IMR-90 (cell line): ENCODE measurements around the gene BAIAP2. TPM values are rescaled to one million over a fixed set of nuclear protein-coding genes. Genes with fewer than 3 reads are reported as not detected.

Source experiments
- ATAC-seq: fragments of 200-7000 bp; cut with Tn5 transposase; 2 replicates; pipeline ENCODE4 v1.9.1; 2020; ENCODE audit warnings: low read depth, mild to moderate bottlenecking, moderate library complexity
- BruUV-seq: library from RNA; stranded (reverse); fragments of 400-500 nt; replicated peaks from 2 replicates; lab custom pipeline; 2021; lab: Mats Ljungman, UMichigan
- CTCF ChIA-PET: fragments of 300-600 bp; formaldehyde crosslinking; extraction: SDS; loops from one replicate; lab custom pipeline; 2021; ENCODE audit warnings: antibody characterized with exemption; lab: Yijun Ruan, JAX
- POLR2A ChIA-PET: fragments of 300-600 bp; sonication (Branson Sonifier 250); formaldehyde crosslinking; loops from one replicate; lab custom pipeline; 2022; ENCODE audit warnings: antibody characterized with exemption; ENCODE audit not compliant: unreplicated experiment; lab: Charles Lee
- DNase-seq: peaks from one replicate; pipeline ENCODE4 v3.0.0; 2013
- H2AFZ ChIP-seq: replicated peaks from 2 replicates; pipeline ENCODE3; 2013; ENCODE audit warnings: low read length, mild to moderate bottlenecking; ENCODE audit not compliant: poor library complexity
- H2AK5ac ChIP-seq: 2 replicates; pipeline ENCODE4 v1.6.1; 2013; ENCODE audit warnings: low read depth, low read length, inconsistent platforms
- H2AK9ac ChIP-seq: replicated peaks from 2 replicates; pipeline ENCODE3; 2013; ENCODE audit warnings: mild to moderate bottlenecking, low read depth, low read length, moderate library complexity; ENCODE audit not compliant: poor library complexity
- H2BK120ac ChIP-seq: 2 replicates; pipeline ENCODE4 v1.6.1; 2013; ENCODE audit warnings: low read depth, low read length, inconsistent platforms
- H2BK15ac ChIP-seq: 3 replicates; pipeline ENCODE4 v1.6.1; 2013; ENCODE audit warnings: low read depth, low read length, inconsistent platforms
- H2BK20ac ChIP-seq: 2 replicates; pipeline ENCODE4 v1.6.1; 2013; ENCODE audit warnings: low read depth, mild to moderate bottlenecking, inconsistent platforms, low read length, moderate library complexity
- H2BK5ac ChIP-seq: 2 replicates; pipeline ENCODE4 v1.6.1; 2013; ENCODE audit warnings: mild to moderate bottlenecking, low read depth, low read length, inconsistent platforms; ENCODE audit not compliant: poor library complexity, severe bottlenecking
- H3K14ac ChIP-seq: replicated peaks from 2 replicates; pipeline ENCODE4 v1.6.1; 2013; ENCODE audit warnings: low read depth, low read length, inconsistent platforms
- H3K18ac ChIP-seq: 2 replicates; pipeline ENCODE4 v1.6.1; 2013; ENCODE audit warnings: low read depth, low read length, control low read depth
- H3K23ac ChIP-seq: 2 replicates; pipeline ENCODE4 v1.6.1; 2013; ENCODE audit warnings: low read depth, low read length, inconsistent platforms
- H3K27ac ChIP-seq: 2 replicates; pipeline ENCODE4 v1.5.1; 2013; ENCODE audit warnings: mild to moderate bottlenecking, control low read depth, low read length; ENCODE audit not compliant: insufficient read depth
- H3K27me3 ChIP-seq: 2 replicates; pipeline ENCODE4 v1.6.1; 2013; ENCODE audit warnings: low read length; ENCODE audit not compliant: control insufficient read depth, insufficient read depth
- H3K36me3 ChIP-seq: 2 replicates; pipeline ENCODE4 v1.6.1; 2013; ENCODE audit warnings: low read length, mixed read lengths; ENCODE audit not compliant: control insufficient read depth, insufficient read depth
- H3K4ac ChIP-seq: 2 replicates; pipeline ENCODE4 v1.6.1; 2013; ENCODE audit warnings: low read depth, low read length, inconsistent platforms
- H3K4me1 ChIP-seq: 2 replicates; pipeline ENCODE4 v1.6.1; 2013; ENCODE audit warnings: low read length, mixed read lengths; ENCODE audit not compliant: control insufficient read depth, insufficient read depth
- H3K4me2 ChIP-seq: 2 replicates; pipeline ENCODE4 v1.6.1; 2013; ENCODE audit warnings: low read depth, mild to moderate bottlenecking, control low read depth, low read length, moderate library complexity
- H3K4me3 ChIP-seq: 2 replicates; pipeline ENCODE4 v1.5.1; 2013; ENCODE audit warnings: low read depth, mild to moderate bottlenecking, control low read depth, low read length, moderate library complexity; ENCODE audit not compliant: insufficient read depth
- H3K56ac ChIP-seq: 2 replicates; pipeline ENCODE4 v1.6.1; 2013; ENCODE audit warnings: low read length, inconsistent platforms; ENCODE audit not compliant: insufficient read depth; ENCODE audit errors: extremely low read depth
- H3K79me1 ChIP-seq, 2 experiments: 2 replicates each; pipeline ENCODE4 v1.6.1; 2013; ENCODE audit warnings: low read length in 2 of 2, inconsistent platforms in 1 of 2, low read depth in 1 of 2
- H3K9ac ChIP-seq: 2 replicates; pipeline ENCODE4 v1.6.1; 2013; ENCODE audit warnings: low read depth, low read length, control low read depth
- H3K9me1 ChIP-seq: 2 replicates; pipeline ENCODE4 v1.6.1; 2013; ENCODE audit warnings: low read length, inconsistent platforms; ENCODE audit not compliant: insufficient read depth
- H3K9me3 ChIP-seq: 2 replicates; pipeline ENCODE4 v1.6.1; 2013; ENCODE audit warnings: low read length; ENCODE audit not compliant: control insufficient read depth, insufficient read depth
- H4K20me1 ChIP-seq: 2 replicates; pipeline ENCODE4 v1.6.1; 2013; ENCODE audit warnings: low read length, inconsistent platforms; ENCODE audit not compliant: insufficient read depth
- H4K5ac ChIP-seq: 2 replicates; pipeline ENCODE4 v1.6.1; 2013; ENCODE audit warnings: mild to moderate bottlenecking, low read depth, low read length, control low read depth
- H4K8ac ChIP-seq, 2 experiments: 2 replicates each; pipeline ENCODE4 v1.6.1; 2013; ENCODE audit warnings: low read depth in 2 of 2, low read length in 2 of 2, control low read depth in 1 of 2, inconsistent platforms in 1 of 2
- H4K91ac ChIP-seq: 2 replicates; pipeline ENCODE4 v1.6.1; 2013; ENCODE audit warnings: low read depth, low read length, inconsistent platforms; ENCODE audit not compliant: insufficient read depth
- BHLHE40 ChIP-seq: fragments of 150-350 bp; IDR thresholded peaks from 2 replicates; pipeline ENCODE4 v1.6.1; 2016; ENCODE audit warnings: mild to moderate bottlenecking, low read depth, low read length
- CEBPB ChIP-seq: IDR thresholded peaks from 2 replicates; pipeline ENCODE4 v1.6.1; 2012; ENCODE audit warnings: low read depth, low read length, improper control_type of control experiment
- CHD1 ChIP-seq: IDR thresholded peaks from 2 replicates; pipeline ENCODE4 v1.6.1; 2012; ENCODE audit warnings: low read depth, low read length, improper control_type of control experiment
- FOS ChIP-seq: fragments of 150-350 bp; IDR thresholded peaks from 2 replicates; pipeline ENCODE4 v1.6.1; 2016; ENCODE audit warnings: low read depth, low read length
- MAFK ChIP-seq: IDR thresholded peaks from 2 replicates; pipeline ENCODE4 v1.6.1; 2012; ENCODE audit warnings: low read depth, low read length, improper control_type of control experiment
- NFE2L2 ChIP-seq: fragments of 150-350 bp; IDR thresholded peaks from 2 replicates; pipeline ENCODE4 v1.6.1; 2016; ENCODE audit warnings: low read depth, mild to moderate bottlenecking, low read length
- POLR2A ChIP-seq: IDR thresholded peaks from 2 replicates; pipeline ENCODE4 v1.6.1; 2012; ENCODE audit warnings: mild to moderate bottlenecking, low read depth, low read length
- RAD21 ChIP-seq: IDR thresholded peaks from 2 replicates; pipeline ENCODE4 v1.6.1; 2012; ENCODE audit warnings: low read length, improper control_type of control experiment
- RFX5 ChIP-seq: IDR thresholded peaks from 2 replicates; pipeline ENCODE4 v1.8.0; 2012; ENCODE audit warnings: low read depth, mild to moderate bottlenecking, low read length, moderate library complexity
- SMC3 ChIP-seq: fragments of 150-350 bp; IDR thresholded peaks from 2 replicates; pipeline ENCODE4 v1.6.1; 2016; ENCODE audit warnings: low read depth, mild to moderate bottlenecking, antibody characterized with exemption, low read length, moderate library complexity
- WGBS, 2 experiments: methylation state at CpG; one replicate each; pipeline versions ENCODE4 v1.1.5 to v1.1.7; 2013; ENCODE audit warnings: missing lambda C conversion rate in 2 of 2; ENCODE audit not compliant: insufficient read length in 1 of 2; ENCODE audit errors: extremely low coverage in 2 of 2; 5-methylcytosine and 5-hydroxymethylcytosine counted together
- dilution Hi-C: fragments of 300-500 bp; cut with HindIII; formaldehyde crosslinking; loops from one replicate; pipeline ENCODE4 v1.14.3; 2018; ENCODE audit warnings: low sequenced_read_pairs; ENCODE audit not compliant: unreplicated experiment
- in situ Hi-C: fragments of 300-500 bp; cut with MboI; formaldehyde crosslinking; loops from 3 replicates; pipeline ENCODE4 v1.14.3; 2019; ENCODE audit warnings: low sequenced_read_pairs, inconsistent platforms, mixed read lengths
- intact Hi-C: fragments of 100-400 bp; cut with micrococcal nuclease; formaldehyde crosslinking; loops from 2 replicates; pipeline ENCODE4 v1.10.0; 2022
- polyA plus RNA-seq, 3 experiments: library from polyadenylated mRNA; depleted of rRNA; stranded (reverse); fragments of >200 nt; gene quantifications; 2 replicates each; pipeline ENCODE4 v1.2.3, GENCODE V29; 2012; ENCODE audit warnings: low replicate concordance in 1 of 3
- total RNA-seq: library from RNA; depleted of rRNA; stranded (reverse); fragments of >200 nt; gene quantifications from 2 replicates; pipeline ENCODE4 v1.2.3, GENCODE V29; 2012
- TF ChIP-seq, protein P1 (sequence below): fragments of 150-350 bp; IDR thresholded peaks from 2 replicates; pipeline ENCODE4 v1.6.1; 2017; ENCODE audit warnings: mild to moderate bottlenecking, antibody characterized with exemption, low read length, low read depth
- TF ChIP-seq, protein P2 (sequence below): conservative IDR thresholded peaks from 2 replicates; pipeline ENCODE4 v1.5.1; 2012; ENCODE audit warnings: mild to moderate bottlenecking, low read depth, low read length, improper control_type of control experiment

Gene BAIAP2
- total and polyA plus RNA-seq, 2 of the 4 experiments (the other 2 are of a cell fraction), result 18.3 to 32.6 TPM

DNA sequence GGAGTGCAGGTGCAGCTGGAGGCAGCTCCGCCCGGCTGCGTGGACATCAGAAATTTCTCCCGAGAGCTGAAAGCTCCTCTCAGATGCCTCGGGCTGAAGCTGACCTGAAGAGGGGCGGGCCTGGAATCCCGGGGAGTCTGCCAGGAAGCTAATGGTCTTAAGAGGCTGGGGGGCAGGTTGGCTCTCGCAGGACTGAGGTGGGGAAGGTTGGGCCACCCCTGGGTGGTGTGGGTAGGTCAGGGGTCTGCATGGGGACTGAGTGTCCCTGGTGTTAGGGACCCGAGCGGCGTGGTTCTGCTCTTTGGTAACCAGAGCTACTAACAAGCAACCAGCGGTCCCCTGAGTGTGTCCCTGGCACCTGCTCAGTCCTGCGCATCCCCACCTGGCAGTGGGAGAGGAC lies 39.8 kb upstream of the BAIAP2 start:
- Histone ChIP-seq H3K79me1 (peaks cover 14 to 26% of the 10 kb centered on the region in 2 experiments; a peak in 3 of 4 replicates), H4K8ac (no peak overlapping the region), H2AK9ac (no peak overlapping the region), H3K23ac (no peak overlapping the region), H2AK5ac (no peak overlapping the region), H3K56ac (no peak overlapping the region), H3K14ac (no peak overlapping the region), H3K4me2 (no peak overlapping the region), H3K18ac (no peak overlapping the region), H3K27me3 (no peaks in the 10 kb centered on the region), H2BK5ac (no peak overlapping the region), H3K27ac (no peak overlapping the region), H4K20me1 (no peaks in the 10 kb centered on the region; the same call in 1 of the 2 replicates), H3K9ac (no peak overlapping the region), H3K36me3 (peaks cover 49% of the 10 kb centered on the region), H2AFZ (no peak overlapping the region), H3K9me1 (no peaks in the 10 kb centered on the region), H4K91ac (no peak overlapping the region), H2BK20ac (no peak overlapping the region), H3K9me3 (no peaks in the 10 kb centered on the region), H3K4me3 (no peak overlapping the region), H2BK120ac (no peak overlapping the region), H2BK15ac (no peak overlapping the region), H4K5ac (no peak overlapping the region), H3K4ac (no peak overlapping the region), H3K4me1 (peaks cover 3% of the 10 kb centered on the region)
- no peak for ATAC-seq
- WGBS, 2 experiments, result 100% methylated on average over 5 of the region's 13 CpGs; no CpG with 5 or more reads in 1 of the 2 experiments
- dilution Hi-C loops, result no loop called here
- no TSS peak for BruUV-seq
- CTCF ChIA-PET, result no interaction called here
- no peak for DNase-seq
- POLR2A ChIA-PET, result no interaction called here
- intact Hi-C loops, result no loop called here
- TF ChIP-seq MAFK (no peak), FOS (no peak), CHD1 (no peak), BHLHE40 (no peak), CEBPB (no peak), NFE2L2 (no peak), POLR2A (no peak), SMC3 (no peak), RFX5 (no peak), RAD21 (no peak)
- TF ChIP-seq, protein P1, sequence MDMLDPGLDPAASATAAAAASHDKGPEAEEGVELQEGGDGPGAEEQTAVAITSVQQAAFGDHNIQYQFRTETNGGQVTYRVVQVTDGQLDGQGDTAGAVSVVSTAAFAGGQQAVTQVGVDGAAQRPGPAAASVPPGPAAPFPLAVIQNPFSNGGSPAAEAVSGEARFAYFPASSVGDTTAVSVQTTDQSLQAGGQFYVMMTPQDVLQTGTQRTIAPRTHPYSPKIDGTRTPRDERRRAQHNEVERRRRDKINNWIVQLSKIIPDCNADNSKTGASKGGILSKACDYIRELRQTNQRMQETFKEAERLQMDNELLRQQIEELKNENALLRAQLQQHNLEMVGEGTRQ, result no peak
- TF ChIP-seq, protein P2, sequence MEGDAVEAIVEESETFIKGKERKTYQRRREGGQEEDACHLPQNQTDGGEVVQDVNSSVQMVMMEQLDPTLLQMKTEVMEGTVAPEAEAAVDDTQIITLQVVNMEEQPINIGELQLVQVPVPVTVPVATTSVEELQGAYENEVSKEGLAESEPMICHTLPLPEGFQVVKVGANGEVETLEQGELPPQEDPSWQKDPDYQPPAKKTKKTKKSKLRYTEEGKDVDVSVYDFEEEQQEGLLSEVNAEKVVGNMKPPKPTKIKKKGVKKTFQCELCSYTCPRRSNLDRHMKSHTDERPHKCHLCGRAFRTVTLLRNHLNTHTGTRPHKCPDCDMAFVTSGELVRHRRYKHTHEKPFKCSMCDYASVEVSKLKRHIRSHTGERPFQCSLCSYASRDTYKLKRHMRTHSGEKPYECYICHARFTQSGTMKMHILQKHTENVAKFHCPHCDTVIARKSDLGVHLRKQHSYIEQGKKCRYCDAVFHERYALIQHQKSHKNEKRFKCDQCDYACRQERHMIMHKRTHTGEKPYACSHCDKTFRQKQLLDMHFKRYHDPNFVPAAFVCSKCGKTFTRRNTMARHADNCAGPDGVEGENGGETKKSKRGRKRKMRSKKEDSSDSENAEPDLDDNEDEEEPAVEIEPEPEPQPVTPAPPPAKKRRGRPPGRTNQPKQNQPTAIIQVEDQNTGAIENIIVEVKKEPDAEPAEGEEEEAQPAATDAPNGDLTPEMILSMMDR, result no peak
- in situ Hi-C loops, result no loop called here
